GM21381 (cell line): ENCODE results near the gene FAM234B.

Experiments used
- ATAC-seq: cut with Tn5 transposase; IDR thresholded peaks from one replicate; pipeline ENCODE4 v1.9.1; 2021; ENCODE audit warnings: mild to moderate bottlenecking, moderate library complexity; ENCODE audit not compliant: unreplicated experiment

The FAM234B gene

GRCh38 chr12:13044002-13044905 is at the start of gene FAM234B:
TSS of gene FAM234B (plus strand) at chr12:13044381. CDS start at chr12:13044404, 23 bp downstream.
- peak; percentile 88 for ATAC-seq

- ATAC-seq = no peak
Observed at GRCh38 chr12:12995088-12995487, 49.1 kb upstream of the FAM234B start.

GRCh38 chr12:12996209-12996608 is 48.0 kb upstream of the FAM234B start:
- no peak for ATAC-seq

GRCh38 chr12:12997156-12997555 is 47.0 kb upstream of the FAM234B start:
- ATAC-seq = no peak

GRCh38 chr12:12997734-12998133 is 46.4 kb upstream of the FAM234B start:
- ATAC-seq = no peak

- ATAC-seq = no peak
Observed at GRCh38 chr12:12998248-12998647, 45.9 kb upstream of the FAM234B start.

- no peak for ATAC-seq
Observed at GRCh38 chr12:12999271-12999958, 44.8 kb upstream of the FAM234B start.

- ATAC-seq = peak; percentile 78
Observed at GRCh38 chr12:12999959-13000615, 44.1 kb upstream of the FAM234B start, which contains the start of gene HEBP1. TSS of gene HEBP1 (minus strand) at chr12:13000265. CDS start at chr12:13000114, 151 bp downstream.

GRCh38 chr12:13000616-13000924 is 43.6 kb upstream of the FAM234B start:
- ATAC-seq = no peak

- ATAC-seq = no peak
Observed at GRCh38 chr12:13000925-13001774, 43.0 kb upstream of the FAM234B start.

- ATAC-seq = no peak
Observed at GRCh38 chr12:13001775-13002040, 42.5 kb upstream of the FAM234B start.

- ATAC-seq = no peak
Observed at GRCh38 chr12:13002301-13003097, 41.7 kb upstream of the FAM234B start.

GRCh38 chr12:13004361-13004760 is 39.8 kb upstream of the FAM234B start:
- ATAC-seq = no peak

- ATAC-seq = no peak
Observed at GRCh38 chr12:13004986-13005385, 39.2 kb upstream of the FAM234B start.

GRCh38 chr12:13005649-13006048 is 38.5 kb upstream of the FAM234B start:
- ATAC-seq = no peak

- ATAC-seq = no peak
Observed at GRCh38 chr12:13007496-13008233, 36.5 kb upstream of the FAM234B start.

GRCh38 chr12:13008741-13009380 is 35.3 kb upstream of the FAM234B start:
- ATAC-seq = no peak

GRCh38 chr12:13011098-13011497 is 33.1 kb upstream of the FAM234B start:
- no peak for ATAC-seq

GRCh38 chr12:13022851-13023271 is 21.3 kb upstream of the FAM234B start:
- no peak for ATAC-seq
